ENCODE data around the gene LCN2. TPM values are rescaled to one million over a fixed set of nuclear protein-coding genes. Genes with fewer than 3 reads are reported as not detected.

Gene LCN2
- 100 to 1,000 TPM in 1 of 4 donors, 1 to 10 TPM in 1, under 1 TPM in 1, not detected in 1; 0.58 to 222 (median 1.4) TPM for total RNA-seq

GRCh38 chr9:128149001-128149701 is at the start of gene LCN2:
TSS of gene LCN2 (plus strand) at chr9:128149453. CDS start at chr9:128149526, 73 bp downstream.
- no peak for TF ChIP-seq POLR2AphosphoS5 (IDR thresholded peaks at IDR 0.05)
- no peak for TF ChIP-seq EP300 (IDR thresholded peaks at IDR 0.05)
- no peak for TF ChIP-seq POLR2A (IDR thresholded peaks at IDR 0.05)
- no peak for TF ChIP-seq CTCF (IDR thresholded peaks at IDR 0.05)
- 70 to 72% methylated on average over 2 to 3 of the region's 9 CpGs for WGBS, 2 donors (ENCODE audit: low coverage in 1 of 2)
- no peak for ATAC-seq
- H3K36me3 ChIP-seq = no peaks in the 10 kb centered on the region
- no peak within 1 kb of the TSS for H3K4me3 ChIP-seq
- H3K27ac ChIP-seq = no peak within 1 kb of the TSS
- H3K27me3 ChIP-seq = no peaks in the 10 kb centered on the region
- H3K9me3 ChIP-seq = no peaks in the 10 kb centered on the region
- H3K4me1 ChIP-seq = peaks cover 0 to 11% (median 6%) of the 10 kb centered on the region in 3 donors

DNA sequence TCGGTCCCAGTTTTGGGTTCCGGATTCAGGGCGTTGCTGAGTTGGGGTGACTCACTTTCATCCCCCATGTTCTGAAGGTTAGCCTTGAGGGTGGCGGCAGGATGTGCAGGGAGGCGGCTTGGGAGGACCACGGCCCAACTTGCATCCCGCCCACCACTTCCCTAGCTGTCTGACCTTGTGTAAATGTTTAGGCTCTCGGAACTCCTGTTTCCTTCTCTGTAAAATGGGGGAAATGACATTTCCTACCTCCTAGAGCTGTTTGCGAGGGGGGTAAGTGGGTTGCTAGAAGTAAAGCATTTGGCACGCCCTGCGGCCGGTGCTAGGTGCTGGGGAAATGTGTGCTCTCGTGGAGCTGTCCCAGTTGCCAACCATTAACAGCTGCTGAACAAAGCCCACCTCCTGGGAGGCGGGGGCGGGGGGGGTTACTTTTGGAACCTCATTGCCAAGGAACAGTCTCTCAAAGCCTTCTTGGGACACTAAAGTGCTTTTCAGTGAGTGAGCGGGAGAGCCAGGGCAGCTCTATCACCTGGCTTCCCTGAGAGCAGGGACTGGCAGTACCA is 49.2 kb upstream of the LCN2 start:
- H3K36me3 ChIP-seq = peaks cover 0 to 44% of the 10 kb centered on the region in 2 donors
- no peaks in the 10 kb centered on the region for H3K9me3 ChIP-seq
- H3K4me1 ChIP-seq = peaks cover 5 to 93% (median 25%) of the 10 kb centered on the region in 3 donors
- no peaks in the 10 kb centered on the region for H3K27me3 ChIP-seq
- peak overlapping the region; percentile 35 to 60 for H3K4me3 ChIP-seq
- H3K27ac ChIP-seq = peak overlapping the region; percentile 81 to 99 (median 95)
- no peak for ATAC-seq
- 55 to 83% methylated on average over 1 to 4 of the region's 16 CpGs for WGBS, 2 donors (ENCODE audit: low coverage in 1 of 2)
- TF ChIP-seq POLR2A (IDR thresholded peaks at IDR 0.05) (no peak), EP300 (IDR thresholded peaks at IDR 0.05) (no peak)

GRCh38 chr9:128100581-128100980 is 48.7 kb upstream of the LCN2 start:
- Histone ChIP-seq H3K27ac (peak overlapping the region; percentile 81 to 99 (median 95)), H3K9me3 (no peaks in the 10 kb centered on the region), H3K4me3 (peak overlapping the region in 1 of 2 donors; percentile 60), H3K36me3 (peaks cover 0 to 50% of the 10 kb centered on the region in 2 donors), H3K4me1 (peaks cover 3 to 88% (median 22%) of the 10 kb centered on the region in 3 donors), H3K27me3 (no peaks in the 10 kb centered on the region)
- no peak for ATAC-seq
- TF ChIP-seq EP300 (IDR thresholded peaks at IDR 0.05) (no peak), POLR2A (IDR thresholded peaks at IDR 0.05) (no peak), CTCF (IDR thresholded peaks at IDR 0.05) (no peak), POLR2AphosphoS5 (IDR thresholded peaks at IDR 0.05) (no peak)
- 20% methylated on average over 1 of the region's 10 CpGs; no CpG with 5 or more reads in 1 of the 2 donors for WGBS, 2 donors (ENCODE audit: low coverage in 1 of 2)

GRCh38 chr9:128101231-128101661 is 48.0 kb upstream of the LCN2 start:
- Histone ChIP-seq H3K4me1 (peaks cover 3 to 82% (median 22%) of the 10 kb centered on the region in 3 donors), H3K27ac (peak overlapping the region in 3 of 4 donors; percentile 94 to 99 (median 96)), H3K36me3 (peaks cover 0 to 57% of the 10 kb centered on the region in 2 donors), H3K4me3 (no peak overlapping the region), H3K27me3 (no peaks in the 10 kb centered on the region), H3K9me3 (no peaks in the 10 kb centered on the region)
- WGBS, 2 donors (ENCODE audit: low coverage in 1 of 2) = 54 to 88% methylated on average over 4 to 9 of the region's 12 CpGs
- TF ChIP-seq POLR2A (IDR thresholded peaks at IDR 0.05) (no peak), EP300 (IDR thresholded peaks at IDR 0.05) (no peak), CTCF (IDR thresholded peaks at IDR 0.05) (no peak), POLR2AphosphoS5 (IDR thresholded peaks at IDR 0.05) (no peak)
- ATAC-seq = no peak

DNA sequence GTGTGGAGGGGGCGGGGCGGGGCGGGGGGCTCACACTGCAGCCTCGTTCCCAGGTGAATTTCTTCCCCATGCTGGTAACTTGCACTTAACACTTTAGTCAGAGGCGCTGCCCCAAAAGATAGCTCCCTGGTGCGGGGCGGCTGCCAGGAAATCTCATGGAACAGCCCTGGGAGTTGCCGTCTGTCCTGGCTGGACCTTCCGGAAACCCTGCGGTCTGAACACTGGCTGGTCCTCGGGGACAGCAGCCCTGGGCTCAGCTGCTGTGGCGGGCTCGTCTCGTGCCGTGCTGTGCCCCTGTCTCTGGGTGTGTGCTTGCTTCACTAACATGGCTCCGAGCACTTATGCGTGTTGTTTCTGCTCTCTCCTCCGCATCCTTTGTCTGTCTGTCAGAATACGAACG is 47.6 kb upstream of the LCN2 start:
- H3K4me1 ChIP-seq = peaks cover 3 to 77% (median 22%) of the 10 kb centered on the region in 3 donors
- no peak overlapping the region for H3K4me3 ChIP-seq
- no peak for ATAC-seq
- H3K9me3 ChIP-seq = no peaks in the 10 kb centered on the region
- 52 to 77% methylated on average over 2 to 12 of the region's 20 CpGs for WGBS, 2 donors (ENCODE audit: low coverage in 1 of 2)
- H3K36me3 ChIP-seq = peaks cover 0 to 61% of the 10 kb centered on the region in 2 donors
- no peaks in the 10 kb centered on the region for H3K27me3 ChIP-seq
- H3K27ac ChIP-seq = peak overlapping the region in 3 of 4 donors; percentile 94 to 99 (median 96)
- TF ChIP-seq POLR2A (IDR thresholded peaks at IDR 0.05) (no peak), CTCF (IDR thresholded peaks at IDR 0.05) (no peak), POLR2AphosphoS5 (IDR thresholded peaks at IDR 0.05) (no peak), EP300 (IDR thresholded peaks at IDR 0.05) (no peak)
